ENCODE results near the gene GATA2. TPM values are rescaled to one million over a fixed set of nuclear protein-coding genes. Genes with fewer than 3 reads are reported as not detected.

GATA2 gene
- total and polyA plus RNA-seq, 2 experiments from 2014 or later, result 0.52 to 0.83 TPM

DNA sequence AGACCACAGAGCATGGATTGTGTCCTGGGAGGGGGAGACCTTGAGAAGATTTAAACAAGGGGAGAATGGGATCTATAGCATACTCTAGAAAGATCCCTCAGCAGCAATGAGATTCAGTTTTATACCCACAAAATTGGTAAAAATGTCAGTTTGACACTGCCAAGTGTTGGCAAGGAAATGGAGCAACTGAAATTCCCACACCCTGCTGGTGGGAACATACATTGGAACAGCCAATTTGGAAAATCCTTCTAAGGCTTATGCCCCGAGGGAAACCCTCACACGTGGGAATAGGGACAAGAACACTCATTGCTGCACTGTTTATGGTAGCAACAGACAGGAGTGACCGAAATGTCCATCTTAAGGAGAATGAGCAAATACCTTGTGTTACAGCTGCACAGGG is 21.3 kb downstream of the GATA2 start:
- Histone ChIP-seq H3K9me2 (ENCODE audit: insufficient read depth) (no peaks in the 10 kb centered on the region), H2AFZ (no peak overlapping the region), H3K27ac (ENCODE audit: low read depth) (no peak overlapping the region), H3K4me3 (no peak overlapping the region), H3K36me3 (ENCODE audit: insufficient read depth) (no peaks in the 10 kb centered on the region), H4K20me1 (replicated peaks; ENCODE audit: insufficient read depth) (0 out of 2 replicates have a peak, but pooled peaks cover 3% of the 10 kb centered on the region), H3K79me2 (replicated peaks; ENCODE audit: insufficient read depth) (no peaks in the 10 kb centered on the region), H3K4me2 (no peak overlapping the region), H3K4me1 (ENCODE audit: insufficient read depth) (peaks cover 20% of the 10 kb centered on the region), H3K27me3 (ENCODE audit: insufficient read depth) (peaks cover 56% of the 10 kb centered on the region), H3F3A (replicated peaks; ENCODE audit: low read depth) (0 out of 2 replicates have a peak, but pooled peaks cover 7% of the 10 kb centered on the region)
- Mint-ChIP-seq H3K9me3 (no peaks in the 10 kb centered on the region; the same call in 1 of the 3 replicates), H3K4me1 (peaks cover 22% of the 10 kb centered on the region), H3K27me3 (ENCODE audit: insufficient read depth, low read depth, poor library complexity) (peaks cover 57% of the 10 kb centered on the region), H3K27ac (no peak overlapping the region), H3K36me3 (ENCODE audit: low read depth) (no peaks in the 10 kb centered on the region), H3K4me3 (no peak overlapping the region; the same call in 2 of the 3 replicates)
- TF ChIP-seq ZNF114 (CRISPR knock-in tag; IDR thresholded peaks at IDR 0.05) (no peak), NANOG (IDR thresholded peaks at IDR 0.05; ENCODE audit: borderline replicate concordance) (no peak), JUNB (IDR thresholded peaks at IDR 0.05; ENCODE audit: unreplicated experiment) (no peak), STAT1 (IDR thresholded peaks at IDR 0.05; ENCODE audit: unreplicated experiment) (no peak), CREB1 (CRISPR knock-in tag; IDR thresholded peaks at IDR 0.05; ENCODE audit: low read depth) (no peak), ZNF331 (CRISPR knock-in tag; IDR thresholded peaks at IDR 0.05; ENCODE audit: low read depth) (no peak), EZH2 (IDR thresholded peaks at IDR 0.05; ENCODE audit: low read depth, unreplicated experiment) (no peak), EZH2phosphoT487 (IDR thresholded peaks at IDR 0.05; ENCODE audit: unreplicated experiment) (no peak), POLR2AphosphoS5 (IDR thresholded peaks at IDR 0.05; ENCODE audit: low read depth) (no peak)
- TF ChIP-seq, protein P1, sequence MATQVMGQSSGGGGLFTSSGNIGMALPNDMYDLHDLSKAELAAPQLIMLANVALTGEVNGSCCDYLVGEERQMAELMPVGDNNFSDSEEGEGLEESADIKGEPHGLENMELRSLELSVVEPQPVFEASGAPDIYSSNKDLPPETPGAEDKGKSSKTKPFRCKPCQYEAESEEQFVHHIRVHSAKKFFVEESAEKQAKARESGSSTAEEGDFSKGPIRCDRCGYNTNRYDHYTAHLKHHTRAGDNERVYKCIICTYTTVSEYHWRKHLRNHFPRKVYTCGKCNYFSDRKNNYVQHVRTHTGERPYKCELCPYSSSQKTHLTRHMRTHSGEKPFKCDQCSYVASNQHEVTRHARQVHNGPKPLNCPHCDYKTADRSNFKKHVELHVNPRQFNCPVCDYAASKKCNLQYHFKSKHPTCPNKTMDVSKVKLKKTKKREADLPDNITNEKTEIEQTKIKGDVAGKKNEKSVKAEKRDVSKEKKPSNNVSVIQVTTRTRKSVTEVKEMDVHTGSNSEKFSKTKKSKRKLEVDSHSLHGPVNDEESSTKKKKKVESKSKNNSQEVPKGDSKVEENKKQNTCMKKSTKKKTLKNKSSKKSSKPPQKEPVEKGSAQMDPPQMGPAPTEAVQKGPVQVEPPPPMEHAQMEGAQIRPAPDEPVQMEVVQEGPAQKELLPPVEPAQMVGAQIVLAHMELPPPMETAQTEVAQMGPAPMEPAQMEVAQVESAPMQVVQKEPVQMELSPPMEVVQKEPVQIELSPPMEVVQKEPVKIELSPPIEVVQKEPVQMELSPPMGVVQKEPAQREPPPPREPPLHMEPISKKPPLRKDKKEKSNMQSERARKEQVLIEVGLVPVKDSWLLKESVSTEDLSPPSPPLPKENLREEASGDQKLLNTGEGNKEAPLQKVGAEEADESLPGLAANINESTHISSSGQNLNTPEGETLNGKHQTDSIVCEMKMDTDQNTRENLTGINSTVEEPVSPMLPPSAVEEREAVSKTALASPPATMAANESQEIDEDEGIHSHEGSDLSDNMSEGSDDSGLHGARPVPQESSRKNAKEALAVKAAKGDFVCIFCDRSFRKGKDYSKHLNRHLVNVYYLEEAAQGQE (IDR thresholded peaks at IDR 0.05; ENCODE audit: unreplicated experiment), result no peak
- TF ChIP-seq, protein P2, sequence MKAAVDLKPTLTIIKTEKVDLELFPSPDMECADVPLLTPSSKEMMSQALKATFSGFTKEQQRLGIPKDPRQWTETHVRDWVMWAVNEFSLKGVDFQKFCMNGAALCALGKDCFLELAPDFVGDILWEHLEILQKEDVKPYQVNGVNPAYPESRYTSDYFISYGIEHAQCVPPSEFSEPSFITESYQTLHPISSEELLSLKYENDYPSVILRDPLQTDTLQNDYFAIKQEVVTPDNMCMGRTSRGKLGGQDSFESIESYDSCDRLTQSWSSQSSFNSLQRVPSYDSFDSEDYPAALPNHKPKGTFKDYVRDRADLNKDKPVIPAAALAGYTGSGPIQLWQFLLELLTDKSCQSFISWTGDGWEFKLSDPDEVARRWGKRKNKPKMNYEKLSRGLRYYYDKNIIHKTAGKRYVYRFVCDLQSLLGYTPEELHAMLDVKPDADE (IDR thresholded peaks at IDR 0.05), result no peak
- TF ChIP-seq, protein P3, sequence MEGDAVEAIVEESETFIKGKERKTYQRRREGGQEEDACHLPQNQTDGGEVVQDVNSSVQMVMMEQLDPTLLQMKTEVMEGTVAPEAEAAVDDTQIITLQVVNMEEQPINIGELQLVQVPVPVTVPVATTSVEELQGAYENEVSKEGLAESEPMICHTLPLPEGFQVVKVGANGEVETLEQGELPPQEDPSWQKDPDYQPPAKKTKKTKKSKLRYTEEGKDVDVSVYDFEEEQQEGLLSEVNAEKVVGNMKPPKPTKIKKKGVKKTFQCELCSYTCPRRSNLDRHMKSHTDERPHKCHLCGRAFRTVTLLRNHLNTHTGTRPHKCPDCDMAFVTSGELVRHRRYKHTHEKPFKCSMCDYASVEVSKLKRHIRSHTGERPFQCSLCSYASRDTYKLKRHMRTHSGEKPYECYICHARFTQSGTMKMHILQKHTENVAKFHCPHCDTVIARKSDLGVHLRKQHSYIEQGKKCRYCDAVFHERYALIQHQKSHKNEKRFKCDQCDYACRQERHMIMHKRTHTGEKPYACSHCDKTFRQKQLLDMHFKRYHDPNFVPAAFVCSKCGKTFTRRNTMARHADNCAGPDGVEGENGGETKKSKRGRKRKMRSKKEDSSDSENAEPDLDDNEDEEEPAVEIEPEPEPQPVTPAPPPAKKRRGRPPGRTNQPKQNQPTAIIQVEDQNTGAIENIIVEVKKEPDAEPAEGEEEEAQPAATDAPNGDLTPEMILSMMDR (conservative IDR thresholded peaks at IDR 0.05; ENCODE audit: low read depth in 2 of 2), result no peak
- TF ChIP-seq, protein P4, sequence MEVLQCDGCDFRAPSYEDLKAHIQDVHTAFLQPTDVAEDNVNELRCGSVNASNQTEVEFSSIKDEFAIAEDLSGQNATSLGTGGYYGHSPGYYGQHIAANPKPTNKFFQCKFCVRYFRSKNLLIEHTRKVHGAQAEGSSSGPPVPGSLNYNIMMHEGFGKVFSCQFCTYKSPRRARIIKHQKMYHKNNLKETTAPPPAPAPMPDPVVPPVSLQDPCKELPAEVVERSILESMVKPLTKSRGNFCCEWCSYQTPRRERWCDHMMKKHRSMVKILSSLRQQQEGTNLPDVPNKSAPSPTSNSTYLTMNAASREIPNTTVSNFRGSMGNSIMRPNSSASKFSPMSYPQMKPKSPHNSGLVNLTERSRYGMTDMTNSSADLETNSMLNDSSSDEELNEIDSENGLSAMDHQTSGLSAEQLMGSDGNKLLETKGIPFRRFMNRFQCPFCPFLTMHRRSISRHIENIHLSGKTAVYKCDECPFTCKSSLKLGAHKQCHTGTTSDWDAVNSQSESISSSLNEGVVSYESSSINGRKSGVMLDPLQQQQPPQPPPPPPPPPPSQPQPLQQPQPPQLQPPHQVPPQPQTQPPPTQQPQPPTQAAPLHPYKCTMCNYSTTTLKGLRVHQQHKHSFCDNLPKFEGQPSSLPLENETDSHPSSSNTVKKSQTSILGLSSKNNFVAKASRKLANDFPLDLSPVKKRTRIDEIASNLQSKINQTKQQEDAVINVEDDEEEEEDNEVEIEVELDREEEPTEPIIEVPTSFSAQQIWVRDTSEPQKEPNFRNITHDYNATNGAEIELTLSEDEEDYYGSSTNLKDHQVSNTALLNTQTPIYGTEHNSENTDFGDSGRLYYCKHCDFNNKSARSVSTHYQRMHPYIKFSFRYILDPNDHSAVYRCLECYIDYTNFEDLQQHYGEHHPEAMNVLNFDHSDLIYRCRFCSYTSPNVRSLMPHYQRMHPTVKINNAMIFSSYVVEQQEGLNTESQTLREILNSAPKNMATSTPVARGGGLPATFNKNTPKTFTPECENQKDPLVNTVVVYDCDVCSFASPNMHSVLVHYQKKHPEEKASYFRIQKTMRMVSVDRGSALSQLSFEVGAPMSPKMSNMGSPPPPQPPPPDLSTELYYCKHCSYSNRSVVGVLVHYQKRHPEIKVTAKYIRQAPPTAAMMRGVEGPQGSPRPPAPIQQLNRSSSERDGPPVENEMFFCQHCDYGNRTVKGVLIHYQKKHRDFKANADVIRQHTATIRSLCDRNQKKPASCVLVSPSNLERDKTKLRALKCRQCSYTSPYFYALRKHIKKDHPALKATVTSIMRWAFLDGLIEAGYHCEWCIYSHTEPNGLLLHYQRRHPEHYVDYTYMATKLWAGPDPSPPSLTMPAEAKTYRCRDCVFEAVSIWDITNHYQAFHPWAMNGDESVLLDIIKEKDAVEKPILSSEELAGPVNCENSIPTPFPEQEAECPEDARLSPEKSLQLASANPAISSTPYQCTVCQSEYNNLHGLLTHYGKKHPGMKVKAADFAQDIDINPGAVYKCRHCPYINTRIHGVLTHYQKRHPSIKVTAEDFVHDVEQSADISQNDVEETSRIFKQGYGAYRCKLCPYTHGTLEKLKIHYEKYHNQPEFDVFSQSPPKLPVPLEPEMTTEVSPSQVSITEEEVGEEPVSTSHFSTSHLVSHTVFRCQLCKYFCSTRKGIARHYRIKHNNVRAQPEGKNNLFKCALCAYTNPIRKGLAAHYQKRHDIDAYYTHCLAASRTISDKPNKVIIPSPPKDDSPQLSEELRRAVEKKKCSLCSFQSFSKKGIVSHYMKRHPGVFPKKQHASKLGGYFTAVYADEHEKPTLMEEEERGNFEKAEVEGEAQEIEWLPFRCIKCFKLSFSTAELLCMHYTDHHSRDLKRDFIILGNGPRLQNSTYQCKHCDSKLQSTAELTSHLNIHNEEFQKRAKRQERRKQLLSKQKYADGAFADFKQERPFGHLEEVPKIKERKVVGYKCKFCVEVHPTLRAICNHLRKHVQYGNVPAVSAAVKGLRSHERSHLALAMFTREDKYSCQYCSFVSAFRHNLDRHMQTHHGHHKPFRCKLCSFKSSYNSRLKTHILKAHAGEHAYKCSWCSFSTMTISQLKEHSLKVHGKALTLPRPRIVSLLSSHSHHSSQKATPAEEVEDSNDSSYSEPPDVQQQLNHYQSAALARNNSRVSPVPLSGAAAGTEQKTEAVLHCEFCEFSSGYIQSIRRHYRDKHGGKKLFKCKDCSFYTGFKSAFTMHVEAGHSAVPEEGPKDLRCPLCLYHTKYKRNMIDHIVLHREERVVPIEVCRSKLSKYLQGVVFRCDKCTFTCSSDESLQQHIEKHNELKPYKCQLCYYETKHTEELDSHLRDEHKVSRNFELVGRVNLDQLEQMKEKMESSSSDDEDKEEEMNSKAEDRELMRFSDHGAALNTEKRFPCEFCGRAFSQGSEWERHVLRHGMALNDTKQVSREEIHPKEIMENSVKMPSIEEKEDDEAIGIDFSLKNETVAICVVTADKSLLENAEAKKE (CRISPR knock-in tag; IDR thresholded peaks at IDR 0.05), result no peak
- no peak for DNase-seq (ENCODE audit: low spot score)
- ATAC-seq, result no peak

Measured in GM23338 (cell line).